K562 (cell line): Measurements from ENCODE around the gene GAK. TPM values are rescaled to one million over a fixed set of nuclear protein-coding genes. Genes with fewer than 3 reads are reported as not detected.
A peak's percentile ranks its signal among the peaks of the same experiment; 100 is the strongest.

Source experiments
- ARID3B ChIP-seq: fragments of 250-450 bp; sonication (Bioruptor Pico); IDR thresholded peaks from 2 replicates; pipeline ENCODE4 v1.4.0; 2020; ENCODE audit warnings: borderline replicate concordance
- E2F3 ChIP-seq: fragments of 250-450 bp; sonication (Bioruptor Pico); IDR thresholded peaks from 2 replicates; pipeline ENCODE4 v1.4.0; 2020; ENCODE audit warnings: mild to moderate bottlenecking
- FIP1L1 ChIP-seq: fragments of 200-400 bp; formaldehyde crosslinking; IDR thresholded peaks from 2 replicates; pipeline ENCODE4 v1.6.1; 2018; ENCODE audit warnings: mild to moderate bottlenecking, low read depth, low read length; ENCODE audit not compliant: poor library complexity, severe bottlenecking
- FOXP4 ChIP-seq: sonication (generic); formaldehyde crosslinking; IDR thresholded peaks from 2 replicates; pipeline ENCODE4 v1.8.0; 2022; ENCODE audit warnings: mild to moderate bottlenecking, missing genetic modification reagents, borderline replicate concordance
- GATA2 ChIP-seq: sonication (generic); formaldehyde crosslinking; IDR thresholded peaks from 2 replicates; pipeline ENCODE4 v1.4.0; 2020; ENCODE audit warnings: mild to moderate bottlenecking, missing genetic modification reagents
- IRF9 ChIP-seq: fragments of 450-650 bp; IDR thresholded peaks from 2 replicates; pipeline ENCODE4 v1.6.1; 2016; ENCODE audit warnings: missing biosample characterization, missing genetic modification characterization
- POLR3A ChIP-seq: IDR thresholded peaks from 2 replicates; pipeline ENCODE4 v1.6.1; 2011; ENCODE audit warnings: borderline replicate concordance, mild to moderate bottlenecking, moderate library complexity; ENCODE audit not compliant: insufficient read length, insufficient read depth; ENCODE audit errors: extremely low read depth
- RBM14 ChIP-seq: fragments of 200-400 bp; formaldehyde crosslinking; IDR thresholded peaks from 2 replicates; pipeline ENCODE4 v1.6.1; 2018; ENCODE audit warnings: low read depth, mild to moderate bottlenecking, low read length, moderate library complexity, borderline replicate concordance; ENCODE audit not compliant: insufficient read depth
- SAP30 ChIP-seq: fragments of 200-600 bp; sonication (generic); IDR thresholded peaks from 2 replicates; pipeline ENCODE4 v1.6.1; 2012; ENCODE audit warnings: borderline replicate concordance, low read depth, mild to moderate bottlenecking, moderate library complexity, low read length, control low read depth, inconsistent platforms; ENCODE audit not compliant: insufficient read depth, poor library complexity, severe bottlenecking
- SPI1 ChIP-seq: IDR thresholded peaks from 2 replicates; pipeline ENCODE4 v1.6.1; 2011; ENCODE audit warnings: low read depth, low read length, control low read depth, borderline replicate concordance
- ZBTB7A ChIP-seq: IDR thresholded peaks from 2 replicates; pipeline ENCODE4 v1.6.1; 2011; ENCODE audit warnings: low read depth, mild to moderate bottlenecking, low read length, moderate library complexity, borderline replicate concordance; ENCODE audit not compliant: control insufficient read depth
- ZKSCAN8 ChIP-seq: fragments of 200-800 bp; sonication (Bioruptor generic); IDR thresholded peaks from 2 replicates; pipeline ENCODE4 v1.6.1; 2016; ENCODE audit warnings: missing genetic modification characterization, missing compliant biosample characterization
- ZNF263 ChIP-seq: sonication (generic); formaldehyde crosslinking; IDR thresholded peaks from 2 replicates; pipeline ENCODE4 v1.8.0; 2022; ENCODE audit warnings: mild to moderate bottlenecking, missing genetic modification reagents, borderline replicate concordance
- ZNF436 ChIP-seq: fragments of 250-450, 450-650 bp; sonication (Bioruptor Pico); formaldehyde crosslinking; IDR thresholded peaks from 2 replicates; pipeline ENCODE4 v1.7.0; 2020; ENCODE audit warnings: mild to moderate bottlenecking
- ZNF511 ChIP-seq: sonication (generic); formaldehyde crosslinking; IDR thresholded peaks from 2 replicates; pipeline ENCODE4 v1.8.0; 2022; ENCODE audit warnings: mild to moderate bottlenecking, missing genetic modification reagents
- ZNF57 ChIP-seq: fragments of 450-650 bp; formaldehyde crosslinking; IDR thresholded peaks from 2 replicates; pipeline ENCODE4 v1.4.0; 2020; ENCODE audit warnings: mild to moderate bottlenecking, moderate library complexity
- polyA plus RNA-seq, 8 experiments: library from polyadenylated mRNA; depleted of rRNA in 4 of 8; stranded (reverse) in 5 of 8; unstranded in 3 of 8; fragments of >200 nt; fragmentation: Nextera tagmentation in 2 of 8; fragmentation: Illumina TruSeq in 1 of 8; extraction: Ambion mirVana in 2 of 8; extraction: Trizol in 1 of 8; gene quantifications; 2 replicates each; pipeline versions ENCODE4 v1.2.1 to v1.2.3, GENCODE V29; 2011 to 2014; ENCODE audit warnings: inconsistent platforms in 1 of 8, missing spikeins in 1 of 8
- total RNA-seq, 7 experiments: library from RNA; depleted of rRNA in 6 of 7; stranded (reverse); fragments of >200 nt in 6 of 7; fragmentation: Illumina TruSeq in 2 of 7; extraction: Trizol in 2 of 7; gene quantifications; 2 replicates each; pipeline versions ENCODE4 v1.2.1 to v1.2.3, GENCODE V29; 2011 to 2021; ENCODE audit warnings: low replicate concordance in 1 of 7
- TF ChIP-seq, protein P1 (sequence below): fragments of 250-450 bp; sonication (Bioruptor Pico); IDR thresholded peaks from 2 replicates; pipeline ENCODE4 v1.5.0; 2020; ENCODE audit warnings: mild to moderate bottlenecking
- TF ChIP-seq, protein P2 (sequence below), 2 experiments: fragments of 450-650 bp in 1 of 2; sonication (generic) in 1 of 2; formaldehyde crosslinking in 1 of 2; IDR thresholded peaks in 1 of 2; conservative IDR thresholded peaks in 1 of 2; 2 replicates each; pipeline versions ENCODE4 v1.6.1 to v1.8.1; 2016 to 2023; ENCODE audit warnings: mild to moderate bottlenecking in 2 of 2, moderate library complexity in 2 of 2, inconsistent platforms in 1 of 2, missing genetic modification reagents in 1 of 2

Gene GAK
- total and polyA plus RNA-seq, 9 of the 15 experiments (the other 6 are each of a cell fraction or from before 2014, with no cell fraction given): 1.3 to 102 (median 16.2) TPM

GRCh38 chr4:932713-933070, 576 bp upstream of the GAK start (continued):
- TF ChIP-seq IRF9 (tag): no peak
- TF ChIP-seq ZNF436 (CRISPR knock-in tag): no peak
- no peak for TF ChIP-seq ARID3B (CRISPR knock-in tag)
- no peak for TF ChIP-seq SPI1
- TF ChIP-seq, protein P1, sequence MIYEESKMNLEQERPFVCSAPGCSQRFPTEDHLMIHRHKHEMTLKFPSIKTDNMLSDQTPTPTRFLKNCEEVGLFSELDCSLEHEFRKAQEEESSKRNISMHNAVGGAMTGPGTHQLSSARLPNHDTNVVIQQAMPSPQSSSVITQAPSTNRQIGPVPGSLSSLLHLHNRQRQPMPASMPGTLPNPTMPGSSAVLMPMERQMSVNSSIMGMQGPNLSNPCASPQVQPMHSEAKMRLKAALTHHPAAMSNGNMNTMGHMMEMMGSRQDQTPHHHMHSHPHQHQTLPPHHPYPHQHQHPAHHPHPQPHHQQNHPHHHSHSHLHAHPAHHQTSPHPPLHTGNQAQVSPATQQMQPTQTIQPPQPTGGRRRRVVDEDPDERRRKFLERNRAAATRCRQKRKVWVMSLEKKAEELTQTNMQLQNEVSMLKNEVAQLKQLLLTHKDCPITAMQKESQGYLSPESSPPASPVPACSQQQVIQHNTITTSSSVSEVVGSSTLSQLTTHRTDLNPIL (CRISPR knock-in tag): no peak
- no peak for TF ChIP-seq ZKSCAN8 (CRISPR knock-in tag)
- TF ChIP-seq FIP1L1: no peak
- no peak for TF ChIP-seq POLR3A
- TF ChIP-seq FOXP4 (CRISPR knock-in tag): 0 out of 2 replicates have a peak, but pooled peaks have one; percentile 29
- TF ChIP-seq RBM14: no peak
- 0 out of 2 replicates have a peak, but pooled peaks have one; percentile 42 for TF ChIP-seq ZNF511 (CRISPR knock-in tag)
- TF ChIP-seq SAP30: peak; percentile 1
- no peak for TF ChIP-seq E2F3 (CRISPR knock-in tag)
- peak; percentile 11; the same call in 1 of the 2 replicates for TF ChIP-seq ZBTB7A
- TF ChIP-seq ZNF57 (CRISPR knock-in tag): no peak
- TF ChIP-seq GATA2 (CRISPR knock-in tag): no peak
- TF ChIP-seq, protein P2, sequence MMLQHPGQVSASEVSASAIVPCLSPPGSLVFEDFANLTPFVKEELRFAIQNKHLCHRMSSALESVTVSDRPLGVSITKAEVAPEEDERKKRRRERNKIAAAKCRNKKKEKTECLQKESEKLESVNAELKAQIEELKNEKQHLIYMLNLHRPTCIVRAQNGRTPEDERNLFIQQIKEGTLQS (IDR thresholded peaks at IDR 0.05): no peak
- TF ChIP-seq, protein P2 (CRISPR knock-in tag; conservative IDR thresholded peaks at IDR 0.05): no peak; the same call in 1 of the 2 replicates
- 0 out of 2 replicates have a peak, but pooled peaks have one; percentile 8 for TF ChIP-seq ZNF263 (CRISPR knock-in tag)
